ENCODE results near the gene AGK. TPM values are rescaled to one million over a fixed set of nuclear protein-coding genes. Genes with fewer than 3 reads are reported as not detected.
A peak's percentile ranks its signal among the peaks of the same experiment; 100 is the strongest.

Gene AGK
- polyA plus RNA-seq, 6 donors from 2014 or later: 16.5 to 25.1 (median 18.1) TPM

- no peaks in the 10 kb centered on the region for H3K9me3 Mint-ChIP-seq
- peak overlapping the region in 3 of 6 donors; percentile 10 to 87 (median 76) for H3K27ac Mint-ChIP-seq
- no peak for ATAC-seq (ENCODE audit: low read depth in 2 of 2)
- peaks cover 0 to 4% (median 3%) of the 10 kb centered on the region in 3 donors for H3K4me1 Mint-ChIP-seq
- H3K27me3 Mint-ChIP-seq: no peaks in the 10 kb centered on the region
- H3K4me3 Mint-ChIP-seq: peak overlapping the region in 1 of 8 donors; percentile 6
- DNase-seq: no peak
- H3K36me3 Mint-ChIP-seq: peaks cover 9 to 10% of the 10 kb centered on the region in 2 donors
Measured at GRCh38 chr7:141665208-141666035, 114.2 kb downstream of the AGK start.

- no peaks in the 10 kb centered on the region for H3K4me1 Mint-ChIP-seq
- no peaks in the 10 kb centered on the region for H3K9me3 Mint-ChIP-seq
- H3K36me3 Mint-ChIP-seq: peaks cover 9 to 10% of the 10 kb centered on the region in 2 donors
- H3K27ac Mint-ChIP-seq: peak overlapping the region in 3 of 6 donors; percentile 70 to 87 (median 76)
- no peaks in the 10 kb centered on the region for H3K27me3 Mint-ChIP-seq
- ATAC-seq (ENCODE audit: low read depth in 2 of 2) (no peak), DNase-seq (no peak)
- peak overlapping the region in 2 of 8 donors; percentile 70 to 71 for H3K4me3 Mint-ChIP-seq
Measured at GRCh38 chr7:141666071-141666470, 114.9 kb downstream of the AGK start.

GRCh38 chr7:141668853-141669252, 117.6 kb downstream of the AGK start:
- Mint-ChIP-seq H3K4me1 (no peaks in the 10 kb centered on the region), H3K4me3 (no peak overlapping the region), H3K27ac (peak overlapping the region in 2 of 6 donors; percentile 60 to 70), H3K27me3 (no peaks in the 10 kb centered on the region), H3K9me3 (no peaks in the 10 kb centered on the region), H3K36me3 (peaks cover 5 to 29% of the 10 kb centered on the region in 2 donors)
- ATAC-seq (ENCODE audit: low read depth in 2 of 2): no peak
- no peak for DNase-seq

- no peak for DNase-seq
- Mint-ChIP-seq H3K4me1 (peaks cover 0 to 6% (median 3%) of the 10 kb centered on the region in 3 donors), H3K4me3 (peak overlapping the region in 1 of 8 donors; percentile 20), H3K36me3 (peaks cover 5 to 26% of the 10 kb centered on the region in 2 donors), H3K9me3 (no peaks in the 10 kb centered on the region), H3K27me3 (no peaks in the 10 kb centered on the region), H3K27ac (peak overlapping the region in 2 of 6 donors; percentile 18 to 42)
- no peak for ATAC-seq (ENCODE audit: low read depth in 2 of 2)
Measured at GRCh38 chr7:141671705-141672496, 120.7 kb downstream of the AGK start.

- ATAC-seq (ENCODE audit: low read depth in 2 of 2) (no peak), DNase-seq (no peak)
- Mint-ChIP-seq H3K4me1 (peaks cover 0 to 9% (median 3%) of the 10 kb centered on the region in 3 donors), H3K9me3 (no peaks in the 10 kb centered on the region), H3K27ac (no peak overlapping the region), H3K4me3 (no peak overlapping the region), H3K36me3 (peaks cover 5 to 26% of the 10 kb centered on the region in 2 donors), H3K27me3 (no peaks in the 10 kb centered on the region)
Measured at GRCh38 chr7:141673346-141673745, 122.1 kb downstream of the AGK start.

GRCh38 chr7:141674171-141674671, 123.0 kb downstream of the AGK start:
- peaks cover 5 to 26% of the 10 kb centered on the region in 2 donors for H3K36me3 Mint-ChIP-seq

GRCh38 chr7:141674702-141675101, 123.5 kb downstream of the AGK start:
- Mint-ChIP-seq H3K4me1 (peaks cover 0 to 9% (median 3%) of the 10 kb centered on the region in 3 donors), H3K4me3 (no peak overlapping the region), H3K36me3 (peaks cover 5 to 26% of the 10 kb centered on the region in 2 donors), H3K27ac (peak overlapping the region in 2 of 6 donors; percentile 14 to 15), H3K9me3 (no peaks in the 10 kb centered on the region), H3K27me3 (no peaks in the 10 kb centered on the region)
- DNase-seq: no peak
- no peak for ATAC-seq (ENCODE audit: low read depth in 2 of 2)

More at GRCh38 chr7:141674171-141674671, 123.0 kb downstream of the AGK start:
- H3K27ac Mint-ChIP-seq: peak overlapping the region in 4 of 6 donors; percentile 14 to 81 (median 56)
- no peak for ATAC-seq (ENCODE audit: low read depth in 2 of 2)
- no peaks in the 10 kb centered on the region for H3K27me3 Mint-ChIP-seq
- no peaks in the 10 kb centered on the region for H3K9me3 Mint-ChIP-seq
- peaks cover 0 to 9% (median 3%) of the 10 kb centered on the region in 3 donors for H3K4me1 Mint-ChIP-seq
- DNase-seq: no peak
- peak overlapping the region in 1 of 8 donors; percentile 12 for H3K4me3 Mint-ChIP-seq

- Mint-ChIP-seq H3K36me3 (peaks cover 10 to 34% of the 10 kb centered on the region in 2 donors), H3K4me1 (peaks cover 0 to 9% (median 3%) of the 10 kb centered on the region in 3 donors), H3K4me3 (no peak overlapping the region), H3K27ac (peak overlapping the region in 2 of 6 donors; percentile 66 to 84), H3K9me3 (no peaks in the 10 kb centered on the region), H3K27me3 (no peaks in the 10 kb centered on the region)
- no peak for DNase-seq
- ATAC-seq (ENCODE audit: low read depth in 2 of 2): peak; percentile 39 to 85
Measured at GRCh38 chr7:141675436-141676215, 124.4 kb downstream of the AGK start.

GRCh38 chr7:141676618-141677017, 125.4 kb downstream of the AGK start:
- no peak for ATAC-seq (ENCODE audit: low read depth in 2 of 2)
- peaks cover 6 to 37% of the 10 kb centered on the region in 2 donors for H3K36me3 Mint-ChIP-seq
- H3K27ac Mint-ChIP-seq: peak overlapping the region in 3 of 6 donors; percentile 42 to 66 (median 44)
- no peak overlapping the region for H3K4me3 Mint-ChIP-seq
- peaks cover 0 to 9% (median 3%) of the 10 kb centered on the region in 3 donors for H3K4me1 Mint-ChIP-seq
- DNase-seq: no peak
- H3K27me3 Mint-ChIP-seq: no peaks in the 10 kb centered on the region
- no peaks in the 10 kb centered on the region for H3K9me3 Mint-ChIP-seq

- Mint-ChIP-seq H3K9me3 (no peaks in the 10 kb centered on the region), H3K27ac (no peak overlapping the region), H3K36me3 (peaks cover 13 to 41% of the 10 kb centered on the region in 2 donors), H3K27me3 (no peaks in the 10 kb centered on the region), H3K4me1 (peaks cover 0 to 9% (median 3%) of the 10 kb centered on the region in 3 donors), H3K4me3 (no peak overlapping the region)
- DNase-seq (no peak), ATAC-seq (ENCODE audit: low read depth in 2 of 2) (no peak)
Measured at GRCh38 chr7:141679014-141679413, 127.8 kb downstream of the AGK start.

GRCh38 chr7:141685285-141686023, 134.2 kb downstream of the AGK start:
- no peak for ATAC-seq (ENCODE audit: low read depth in 2 of 2)
- H3K36me3 Mint-ChIP-seq: peaks cover 21 to 50% of the 10 kb centered on the region in 2 donors
- H3K27ac Mint-ChIP-seq: no peak overlapping the region
- DNase-seq: no peak
- peaks cover 11 to 23% (median 17%) of the 10 kb centered on the region in 3 donors for H3K4me1 Mint-ChIP-seq
- no peak overlapping the region for H3K4me3 Mint-ChIP-seq
- no peaks in the 10 kb centered on the region for H3K27me3 Mint-ChIP-seq
- no peaks in the 10 kb centered on the region for H3K9me3 Mint-ChIP-seq

- no peak overlapping the region for H3K4me3 Mint-ChIP-seq
- H3K9me3 Mint-ChIP-seq: no peaks in the 10 kb centered on the region
- H3K36me3 Mint-ChIP-seq: peaks cover 21 to 44% of the 10 kb centered on the region in 2 donors
- peaks cover 11 to 24% (median 18%) of the 10 kb centered on the region in 3 donors for H3K4me1 Mint-ChIP-seq
- DNase-seq: no peak
- H3K27me3 Mint-ChIP-seq: no peaks in the 10 kb centered on the region
- no peak for ATAC-seq (ENCODE audit: low read depth in 2 of 2)
- H3K27ac Mint-ChIP-seq: peak overlapping the region in 2 of 6 donors; percentile 11 to 17
Measured at GRCh38 chr7:141686074-141686473, 134.9 kb downstream of the AGK start.
